CD14-positive monocyte (primary cell): ENCODE results near the gene SLC45A3. TPM values are rescaled to one million over a fixed set of nuclear protein-coding genes. Genes with fewer than 3 reads are reported as not detected.

Experiments
- DNase-seq, 3 donors: peaks; one replicate each; pipeline ENCODE4 v3.0.0-alpha.2; 2011 to 2022
- H2AFZ ChIP-seq: 2 replicates; pipeline ENCODE4 v1.6.0; 2012; ENCODE audit warnings: mild to moderate bottlenecking, low read depth, low read length, inconsistent platforms; ENCODE audit not compliant: insufficient read depth, poor library complexity, severe bottlenecking
- H3K27ac ChIP-seq, 2 donors: 1 replicate in 1 of 2; 2 replicates in 1 of 2; pipeline ENCODE4 v1.5.1; 2012 to 2013; ENCODE audit warnings: low read length in 2 of 2, control low read depth in 1 of 2, inconsistent platforms in 1 of 2, low read depth in 1 of 2, mild to moderate bottlenecking in 1 of 2
- H3K27me3 ChIP-seq, 2 donors: one replicate each; pipeline versions ENCODE4 v1.6.0 to v1.6.1; 2011 to 2013; ENCODE audit warnings: low read length in 2 of 2; ENCODE audit not compliant: control insufficient read depth in 2 of 2, insufficient read depth in 2 of 2
- H3K36me3 ChIP-seq, 2 donors: replicated peaks in 1 of 2; 1 replicate in 1 of 2; 2 replicates in 1 of 2; pipeline versions ENCODE4 v1.5.1 to v1.6.1; 2012 to 2013; ENCODE audit warnings: low read length in 2 of 2, control low read depth in 1 of 2, inconsistent platforms in 1 of 2, mild to moderate bottlenecking in 1 of 2; ENCODE audit not compliant: insufficient read depth in 2 of 2, control insufficient read depth in 1 of 2
- H3K4me1 ChIP-seq, 2 donors: 1 replicate in 1 of 2; 2 replicates in 1 of 2; pipeline versions ENCODE4 v1.5.1 to v1.6.1; 2012 to 2013; ENCODE audit warnings: low read length in 2 of 2, control low read depth in 1 of 2, inconsistent platforms in 1 of 2, mild to moderate bottlenecking in 1 of 2, moderate library complexity in 1 of 2; ENCODE audit not compliant: insufficient read depth in 2 of 2, control insufficient read depth in 1 of 2
- H3K4me2 ChIP-seq: replicated peaks from 2 replicates; pipeline ENCODE3; 2012; ENCODE audit warnings: low read length, moderate library complexity, mild to moderate bottlenecking; ENCODE audit not compliant: poor library complexity, severe bottlenecking; ENCODE audit errors: extremely low read depth
- H3K4me3 ChIP-seq, 3 experiments: fragments of 200-600 bp in 1 of 3; sonication (generic) in 1 of 3; replicated peaks in 1 of 3; 1 replicate in 2 of 3; 2 replicates in 1 of 3; pipeline ENCODE4 v1.5.1; 2011 to 2013; ENCODE audit warnings: low read length in 3 of 3, mild to moderate bottlenecking in 3 of 3, control low read depth in 2 of 3, low read depth in 2 of 3, inconsistent platforms in 1 of 3, moderate library complexity in 1 of 3
- H3K79me2 ChIP-seq: 2 replicates; pipeline ENCODE4 v1.6.0; 2012; ENCODE audit warnings: mild to moderate bottlenecking, control low read depth, inconsistent platforms, low read length, moderate library complexity; ENCODE audit not compliant: insufficient read depth
- H3K9ac ChIP-seq: 2 replicates; pipeline ENCODE4 v1.6.0; 2017; ENCODE audit warnings: low read length, mild to moderate bottlenecking; ENCODE audit not compliant: insufficient read depth, poor library complexity, severe bottlenecking
- H3K9me3 ChIP-seq, 2 donors: replicated peaks in 1 of 2; 1 replicate in 1 of 2; 2 replicates in 1 of 2; pipeline versions ENCODE4 v1.5.1 to v1.6.1; 2012 to 2013; ENCODE audit warnings: low read length in 2 of 2, control low read depth in 1 of 2; ENCODE audit not compliant: control insufficient read depth in 1 of 2, insufficient read depth in 1 of 2
- H4K20me1 ChIP-seq: 2 replicates; pipeline ENCODE4 v1.6.0; 2012; ENCODE audit warnings: mild to moderate bottlenecking, low read length, control low read depth, moderate library complexity; ENCODE audit not compliant: insufficient read depth
- H3K27ac Mint-ChIP-seq, 7 donors: one replicate each; pipeline ENCODE4 v1.8.0; 2020; ENCODE audit warnings: mild to moderate bottlenecking in 7 of 7, mixed read lengths in 7 of 7, moderate library complexity in 6 of 7, inconsistent platforms in 2 of 7
- H3K27me3 Mint-ChIP-seq, 3 donors: one replicate each; pipeline ENCODE4 v1.8.0; 2021 to 2022; ENCODE audit warnings: low read depth in 3 of 3, mild to moderate bottlenecking in 3 of 3, mixed read lengths in 3 of 3, moderate library complexity in 3 of 3, inconsistent platforms in 1 of 3
- H3K36me3 Mint-ChIP-seq, 2 donors: one replicate each; pipeline ENCODE4 v1.8.0; 2020; ENCODE audit warnings: mixed read lengths in 2 of 2, inconsistent platforms in 1 of 2, mild to moderate bottlenecking in 1 of 2
- H3K4me1 Mint-ChIP-seq: one replicate; pipeline ENCODE4 v1.8.0; 2020; ENCODE audit warnings: mild to moderate bottlenecking, mixed read lengths
- H3K4me3 Mint-ChIP-seq, 2 donors: one replicate each; pipeline ENCODE4 v1.8.0; 2020; ENCODE audit warnings: mild to moderate bottlenecking in 2 of 2, mixed read lengths in 2 of 2, moderate library complexity in 1 of 2
- H3K9me3 Mint-ChIP-seq, 7 donors: one replicate each; pipeline ENCODE4 v1.8.0; 2020 to 2022; ENCODE audit warnings: mixed read lengths in 7 of 7, mild to moderate bottlenecking in 6 of 7, moderate library complexity in 6 of 7, inconsistent platforms in 2 of 7
- CTCF ChIP-seq: fragments of 200-600 bp; IDR thresholded peaks from one replicate; pipeline ENCODE4 v1.8.0; 2022; ENCODE audit warnings: antibody characterized with exemption, mild to moderate bottlenecking
- WGBS: methylation state at CpG from one replicate; pipeline ENCODE4 v1.1.5; 2013; ENCODE audit warnings: missing lambda C conversion rate; ENCODE audit not compliant: insufficient coverage; 5-methylcytosine and 5-hydroxymethylcytosine counted together
- intact Hi-C, 2 donors: fragments of 100-400 bp; cut with micrococcal nuclease; formaldehyde crosslinking; loops; one replicate each; pipeline versions ENCODE4 v1.15.0 to v1.15.1; 2023
- polyA plus RNA-seq, 3 donors: library from polyadenylated mRNA; depleted of rRNA in 1 of 3; unstranded in 2 of 3; stranded (reverse) in 1 of 3; fragments of 300-500 nt in 2 of 3; fragments of >200 nt in 1 of 3; fragmentation: Illumina TruSeq in 2 of 3; gene quantifications; 1 replicate in 2 of 3; 2 replicates in 1 of 3; pipeline ENCODE4 v1.2.3, GENCODE V29; 2012 to 2021

The SLC45A3 gene
- polyA plus RNA-seq, 3 donors: 0.11 to 0.61 TPM; not detected in 1

GRCh38 chr1:205699416-205699815 is 19.1 kb upstream of the SLC45A3 start:
- no peak for DNase-seq
- Mint-ChIP-seq H3K27ac (no peak overlapping the region), H3K4me3 (no peak overlapping the region), H3K36me3 (peaks cover 16 to 22% of the 10 kb centered on the region in 2 donors), H3K4me1 (peaks cover 10% of the 10 kb centered on the region), H3K27me3 (peaks cover 15 to 26% (median 22%) of the 10 kb centered on the region in 3 donors), H3K9me3 (peaks cover 0 to 5% (median 0%) of the 10 kb centered on the region in 7 donors)
- no peak for TF ChIP-seq CTCF
- no peaks in the 10 kb centered on the region for H4K20me1 ChIP-seq
- H3K79me2 ChIP-seq: no peaks in the 10 kb centered on the region
- intact Hi-C loops: no loop called here
- H3K4me2 ChIP-seq: no peak overlapping the region
- no peak overlapping the region for H3K27ac ChIP-seq
- H3K9me3 ChIP-seq: no peaks in the 10 kb centered on the region
- no CpG with 5 or more reads among the region's 4 CpGs for WGBS
- H3K4me1 ChIP-seq: peaks cover 5% of the 10 kb centered on the region in 2 donors
- H3K27me3 ChIP-seq: peaks cover 0 to 6% of the 10 kb centered on the region in 2 donors
- H3K36me3 ChIP-seq: no peaks in the 10 kb centered on the region
- no peak overlapping the region for H2AFZ ChIP-seq
- no peak overlapping the region for H3K9ac ChIP-seq
- H3K4me3 ChIP-seq: no peak overlapping the region

GRCh38 chr1:205698921-205699320 is 18.6 kb upstream of the SLC45A3 start:
- Histone ChIP-seq H3K27me3 (peaks cover 0 to 6% of the 10 kb centered on the region in 2 donors), H3K4me2 (no peak overlapping the region), H3K9ac (no peak overlapping the region), H3K4me3 (no peak overlapping the region), H3K9me3 (no peaks in the 10 kb centered on the region), H3K27ac (no peak overlapping the region), H3K4me1 (peaks cover under 1% of the 10 kb centered on the region in 2 donors), H4K20me1 (no peaks in the 10 kb centered on the region), H3K79me2 (no peaks in the 10 kb centered on the region), H3K36me3 (no peaks in the 10 kb centered on the region), H2AFZ (no peak overlapping the region)
- TF ChIP-seq CTCF: no peak
- DNase-seq: no peak
- 96% methylated on average over 4 of the region's 4 CpGs for WGBS
- intact Hi-C loops: no loop called here
- no peak overlapping the region for H3K27ac Mint-ChIP-seq
- peaks cover 0 to 4% (median 0%) of the 10 kb centered on the region in 7 donors for H3K9me3 Mint-ChIP-seq
- peaks cover 15 to 26% (median 24%) of the 10 kb centered on the region in 3 donors for H3K27me3 Mint-ChIP-seq
- peaks cover 5% of the 10 kb centered on the region for H3K4me1 Mint-ChIP-seq
- no peak overlapping the region for H3K4me3 Mint-ChIP-seq
- H3K36me3 Mint-ChIP-seq: peaks cover 15 to 21% of the 10 kb centered on the region in 2 donors
